GM12892 (cell line): ENCODE measurements around the gene PGRMC2.

Experiments
- POLR2AphosphoS5 ChIP-seq: IDR thresholded peaks from 2 replicates; pipeline ENCODE4 v1.6.1; 2011; ENCODE audit warnings: low read depth, low read length, control low read depth
- TAF1 ChIP-seq: IDR thresholded peaks from 2 replicates; pipeline ENCODE4 v1.6.1; 2011; ENCODE audit warnings: low read depth, mild to moderate bottlenecking, control low read depth, low read length, borderline replicate concordance

DNA sequence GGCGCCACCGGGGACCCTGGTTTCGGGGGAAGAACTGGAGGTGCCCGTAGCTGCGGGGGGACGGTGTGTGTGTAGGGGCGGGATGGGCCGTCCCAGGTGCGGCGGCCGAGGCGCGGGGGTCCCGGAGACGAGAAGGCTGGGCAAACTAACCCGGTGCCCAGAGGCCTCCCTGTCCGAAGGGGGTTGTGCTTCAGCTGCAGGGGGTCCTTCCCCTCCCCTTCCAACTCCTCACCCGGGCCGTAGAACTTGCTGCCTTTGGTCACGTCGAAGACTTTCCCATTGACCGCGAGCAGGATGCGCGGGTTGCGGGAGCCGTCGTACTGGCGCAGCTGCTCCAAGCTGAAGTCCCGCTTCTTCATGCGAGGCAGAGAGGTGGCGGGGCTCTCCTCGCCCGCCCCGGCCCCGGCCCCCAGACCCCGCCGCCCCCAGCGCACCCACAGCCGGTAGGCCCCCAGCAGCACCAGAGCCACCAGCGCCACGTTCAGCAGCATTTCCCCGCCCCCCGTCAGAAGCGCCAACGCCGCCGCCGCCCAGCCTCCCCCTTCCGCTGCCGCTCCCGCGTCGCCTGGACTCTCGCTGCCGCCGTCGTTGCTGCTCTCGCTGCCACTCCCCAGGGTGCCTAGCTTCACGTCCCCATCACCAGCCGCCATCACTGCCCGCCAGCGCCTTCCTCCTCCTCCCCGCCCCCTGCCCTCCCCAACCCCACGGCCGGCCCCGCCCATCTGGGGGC is at the start of gene PGRMC2:
- TF ChIP-seq POLR2AphosphoS5 (0 out of 2 replicates have a peak, but pooled peaks have one; percentile 28), TAF1 (peak; percentile 45; the same call in 1 of the 2 replicates)
